ENCODE measurements around the gene MS4A6E. TPM values are rescaled to one million over a fixed set of nuclear protein-coding genes. Genes with fewer than 3 reads are reported as not detected.
"Not testable (repeated sequence)": the region's sequence is repeated elsewhere in the genome, so short reads cannot be mapped to it uniquely, and the experiment has no call there.

The MS4A6E gene
- total and polyA plus RNA-seq, 7 donors = 0.23 to 1.2 TPM; not detected in 5

- TF ChIP-seq EP300 (IDR thresholded peaks at IDR 0.05) (no peak), CTCF (IDR thresholded peaks at IDR 0.05) (peak; percentile 3 to 59 (median 38)), POLR2AphosphoS5 (IDR thresholded peaks at IDR 0.05) (peak in 1 of 4 donors; percentile 10), POLR2A (IDR thresholded peaks at IDR 0.05) (no peak)
- H3K27ac ChIP-seq = peak overlapping the region in 2 of 4 donors; percentile 32 to 50
- H3K9me3 ChIP-seq = peaks cover 0 to 9% (median 0%) of the 10 kb centered on the region in 4 donors
- H3K4me3 ChIP-seq = no peak overlapping the region
- peaks cover 0 to 4% (median 0%) of the 10 kb centered on the region in 3 donors for H3K27me3 ChIP-seq
- H3K36me3 ChIP-seq = no peaks in the 10 kb centered on the region
- intact Hi-C loops (cut with DNase I) = no loop called here
- no peak for DNase-seq
- WGBS, 2 donors = 36 to 43% methylated on average over 7 of the region's 7 CpGs
- H3K4me1 ChIP-seq = no peaks in the 10 kb centered on the region
These were observed 36.8 kb downstream of the MS4A6E start for GRCh38 chr11:60363542-60364470.

GRCh38 chr11:60366262-60366904, 39.3 kb downstream of the MS4A6E start:
- H3K4me1 ChIP-seq; H3K36me3 ChIP-seq; DNase-seq; H3K27ac ChIP-seq; H3K9me3 ChIP-seq; intact Hi-C loops (cut with DNase I); H3K4me3 ChIP-seq; H3K27me3 ChIP-seq: not testable (repeated sequence)
- 92 to 97% methylated on average over 15 of the region's 15 CpGs for WGBS, 2 donors

- Histone ChIP-seq H3K27ac (no peak overlapping the region), H3K36me3 (no peaks in the 10 kb centered on the region), H3K9me3 (no peaks in the 10 kb centered on the region), H3K27me3 (peaks cover 0 to 4% (median 0%) of the 10 kb centered on the region in 3 donors), H3K4me1 (no peaks in the 10 kb centered on the region), H3K4me3 (no peak overlapping the region)
- DNase-seq = no peak
- WGBS, 2 donors = 30 to 52% methylated on average over 2 of the region's 2 CpGs
- TF ChIP-seq EP300 (IDR thresholded peaks at IDR 0.05) = no peak
- TF ChIP-seq POLR2A (IDR thresholded peaks at IDR 0.05) = no peak
- no peak for TF ChIP-seq POLR2AphosphoS5 (IDR thresholded peaks at IDR 0.05)
- no peak for TF ChIP-seq CTCF (IDR thresholded peaks at IDR 0.05)
- intact Hi-C loops (cut with DNase I) = no loop called here
These were observed 40.0 kb downstream of the MS4A6E start for GRCh38 chr11:60367009-60367408.

GRCh38 chr11:60367896-60368295, 40.8 kb downstream of the MS4A6E start:
- H3K36me3 ChIP-seq = no peaks in the 10 kb centered on the region
- DNase-seq = no peak
- H3K27ac ChIP-seq = no peak overlapping the region
- intact Hi-C loops (cut with DNase I) = no loop called here
- H3K27me3 ChIP-seq = peaks cover 0 to 4% (median 0%) of the 10 kb centered on the region in 3 donors
- H3K4me1 ChIP-seq = no peaks in the 10 kb centered on the region
- 87 to 92% methylated on average over 19 of the region's 19 CpGs for WGBS, 2 donors
- H3K4me3 ChIP-seq = no peak overlapping the region
- no peak for TF ChIP-seq POLR2A (IDR thresholded peaks at IDR 0.05)
- no peak for TF ChIP-seq CTCF (IDR thresholded peaks at IDR 0.05)
- TF ChIP-seq EP300 (IDR thresholded peaks at IDR 0.05) = no peak
- no peak for TF ChIP-seq POLR2AphosphoS5 (IDR thresholded peaks at IDR 0.05)
- H3K9me3 ChIP-seq = no peaks in the 10 kb centered on the region

GRCh38 chr11:60370252-60370810, 43.3 kb downstream of the MS4A6E start:
- TF ChIP-seq EP300 (IDR thresholded peaks at IDR 0.05) (no peak), CTCF (IDR thresholded peaks at IDR 0.05) (no peak), POLR2A (IDR thresholded peaks at IDR 0.05) (no peak), POLR2AphosphoS5 (IDR thresholded peaks at IDR 0.05) (no peak)
- Histone ChIP-seq H3K36me3 (no peaks in the 10 kb centered on the region), H3K9me3 (no peaks in the 10 kb centered on the region), H3K4me1 (no peaks in the 10 kb centered on the region), H3K27me3 (no peaks in the 10 kb centered on the region), H3K27ac (no peak overlapping the region), H3K4me3 (no peak overlapping the region)
- intact Hi-C loops (cut with DNase I) = no loop called here
- WGBS, 2 donors = 5 to 57% methylated on average over 2 of the region's 2 CpGs
- DNase-seq = no peak
